Cerebellar cortex (tissue), 1 donor: Measurements from ENCODE around the gene FAT2.
A peak's percentile ranks its signal among the peaks of the same experiment; 100 is the strongest.
"Not testable (repeated sequence)": the region's sequence is repeated elsewhere in the genome, so short reads cannot be mapped to it uniquely, and the experiment has no call there.

Experiments
- DNase-seq: peaks from one replicate; pipeline ENCODE4 v3.0.0-alpha.2; 2015; ENCODE audit warnings: low spot score

Gene FAT2

GRCh38 chr5:151611127-151611775, 20.1 kb upstream of the FAT2 start:
- DNase-seq: peak; percentile 74

- no peak for DNase-seq
Observed at GRCh38 chr5:151608522-151608921, 17.4 kb upstream of the FAT2 start.

GRCh38 chr5:151607304-151607703, 16.2 kb upstream of the FAT2 start:
- no peak for DNase-seq

GRCh38 chr5:151605559-151605958, 14.4 kb upstream of the FAT2 start:
- no peak for DNase-seq

GRCh38 chr5:151602806-151603205, 11.7 kb upstream of the FAT2 start:
- DNase-seq: no peak

GRCh38 chr5:151601391-151601790, 10.3 kb upstream of the FAT2 start:
- no peak for DNase-seq

- DNase-seq: peak; percentile 81
Observed at GRCh38 chr5:151600069-151600665, 9.0 kb upstream of the FAT2 start.

- DNase-seq: no peak
Observed at GRCh38 chr5:151598984-151599383, 7.9 kb upstream of the FAT2 start.

- no peak for DNase-seq
Observed at GRCh38 chr5:151598549-151598948, 7.4 kb upstream of the FAT2 start.

GRCh38 chr5:151597749-151598148, 6.6 kb upstream of the FAT2 start:
- no peak for DNase-seq

- no peak for DNase-seq
Observed at GRCh38 chr5:151596828-151597539, 5.9 kb upstream of the FAT2 start.

GRCh38 chr5:151595411-151595826, 4.3 kb upstream of the FAT2 start:
- peak; percentile 99 for DNase-seq

GRCh38 chr5:151592855-151593408, 1.8 kb upstream of the FAT2 start:
- no peak for DNase-seq

- DNase-seq: peak; percentile 83
Observed at GRCh38 chr5:151589878-151590570, 1.1 kb downstream of the FAT2 start.

- peak; percentile 16 for DNase-seq
Observed at GRCh38 chr5:151587796-151588555, 3.2 kb downstream of the FAT2 start.

GRCh38 chr5:151585970-151586369, 5.2 kb downstream of the FAT2 start:
- peak; percentile 87 for DNase-seq

GRCh38 chr5:151585344-151585743, 5.8 kb downstream of the FAT2 start:
- not testable (repeated sequence) for DNase-seq

GRCh38 chr5:151584057-151584937, 6.8 kb downstream of the FAT2 start:
- DNase-seq: no peak

GRCh38 chr5:151581812-151582583, 9.1 kb downstream of the FAT2 start:
- DNase-seq: peak; percentile 91

- DNase-seq: no peak
Observed at GRCh38 chr5:151581347-151581746, 9.8 kb downstream of the FAT2 start.
